HG03342 (cell line): ENCODE measurements around the gene ANKRD18B.
"Not testable (repeated sequence)": the region's sequence is repeated elsewhere in the genome, so short reads cannot be mapped to it uniquely, and the experiment has no call there.

Experiments
- ATAC-seq: cut with Tn5 transposase; IDR thresholded peaks from one replicate; pipeline ENCODE4 v1.9.1; 2021; ENCODE audit warnings: mild to moderate bottlenecking, moderate library complexity; ENCODE audit not compliant: unreplicated experiment

Gene ANKRD18B

GRCh38 chr9:33528069-33528468 is 4.0 kb downstream of the ANKRD18B start:
- ATAC-seq: not testable (repeated sequence)

GRCh38 chr9:33533958-33534357 is 9.9 kb downstream of the ANKRD18B start:
- ATAC-seq: not testable (repeated sequence)

GRCh38 chr9:33535541-33535940 is 11.5 kb downstream of the ANKRD18B start:
- ATAC-seq: no peak

- ATAC-seq: not testable (repeated sequence)
Observed at GRCh38 chr9:33543463-33543862, 19.4 kb downstream of the ANKRD18B start.

- ATAC-seq: not testable (repeated sequence)
Observed at GRCh38 chr9:33545715-33546114, 21.7 kb downstream of the ANKRD18B start.

- not testable (repeated sequence) for ATAC-seq
Observed at GRCh38 chr9:33548816-33549215, 24.8 kb downstream of the ANKRD18B start.

- not testable (repeated sequence) for ATAC-seq
Observed at GRCh38 chr9:33549418-33549817, 25.4 kb downstream of the ANKRD18B start.

- ATAC-seq: not testable (repeated sequence)
Observed at GRCh38 chr9:33551183-33551582, 27.1 kb downstream of the ANKRD18B start.

- not testable (repeated sequence) for ATAC-seq
Observed at GRCh38 chr9:33552315-33552725, 28.3 kb downstream of the ANKRD18B start.

- not testable (repeated sequence) for ATAC-seq
Observed at GRCh38 chr9:33560217-33560616, 36.2 kb downstream of the ANKRD18B start.

- not testable (repeated sequence) for ATAC-seq
Observed at GRCh38 chr9:33562196-33562595, 38.1 kb downstream of the ANKRD18B start.

- ATAC-seq: not testable (repeated sequence)
Observed at GRCh38 chr9:33567776-33568175, 43.7 kb downstream of the ANKRD18B start.

GRCh38 chr9:33577786-33578185 is 53.7 kb downstream of the ANKRD18B start:
- ATAC-seq: not testable (repeated sequence)

GRCh38 chr9:33579996-33580395 is 55.9 kb downstream of the ANKRD18B start:
- ATAC-seq: not testable (repeated sequence)

GRCh38 chr9:33582686-33583085 is 58.6 kb downstream of the ANKRD18B start:
- ATAC-seq: not testable (repeated sequence)

GRCh38 chr9:33586128-33586527 is 62.1 kb downstream of the ANKRD18B start:
- not testable (repeated sequence) for ATAC-seq

- ATAC-seq: not testable (repeated sequence)
Observed at GRCh38 chr9:33587799-33588198, 63.7 kb downstream of the ANKRD18B start.

GRCh38 chr9:33588876-33589275 is 64.8 kb downstream of the ANKRD18B start:
- ATAC-seq: not testable (repeated sequence)

- not testable (repeated sequence) for ATAC-seq
Observed at GRCh38 chr9:33590857-33591256, 66.8 kb downstream of the ANKRD18B start.

GRCh38 chr9:33596974-33597373 is 72.9 kb downstream of the ANKRD18B start:
- ATAC-seq: not testable (repeated sequence)

GRCh38 chr9:33597386-33597785 is 73.3 kb downstream of the ANKRD18B start:
- ATAC-seq: not testable (repeated sequence)

- ATAC-seq: not testable (repeated sequence)
Observed at GRCh38 chr9:33598796-33599379, 74.8 kb downstream of the ANKRD18B start.

- not testable (repeated sequence) for ATAC-seq
Observed at GRCh38 chr9:33600911-33601310, 76.9 kb downstream of the ANKRD18B start.
